HCT116 (cell line): Measurements from ENCODE around the gene MAOB. TPM values are rescaled to one million over a fixed set of nuclear protein-coding genes. Genes with fewer than 3 reads are reported as not detected.

Experiments
- ATAC-seq: fragments of 200-7000 bp; cut with Tn5 transposase; 2 replicates; pipeline ENCODE4 v1.9.1; 2020; ENCODE audit warnings: mild to moderate bottlenecking, moderate library complexity
- BruUV-seq: library from RNA; stranded (reverse); fragments of 400-500 nt; replicated peaks from 2 replicates; lab custom pipeline; 2021; lab: Mats Ljungman, UMichigan
- CTCF ChIA-PET: fragments of 300-600 bp; sonication (Branson Sonifier 250); formaldehyde crosslinking; loops from one replicate; lab custom pipeline; 2021; ENCODE audit warnings: antibody characterized with exemption; lab: Charles Lee
- POLR2A ChIA-PET: fragments of 300-600, 350-600 bp; sonication (Branson Sonifier 250); formaldehyde crosslinking; loops from one replicate; lab custom pipeline; 2021; ENCODE audit warnings: antibody characterized with exemption; lab: Charles Lee
- RAD21 ChIA-PET, 2 experiments: fragments of 300-600 bp; sonication (Branson Sonifier 250); formaldehyde crosslinking; loops; one replicate each; lab custom pipeline; 2023; ENCODE audit warnings: low total read pairs in 2 of 2; ENCODE audit not compliant: uncharacterized antibody in 2 of 2, unreplicated experiment in 2 of 2, low non-redundant PET in 1 of 2; lab: Charles Lee
- DNase-seq: peaks from one replicate; pipeline ENCODE4 v3.0.0-alpha.2; 2010; ENCODE audit warnings: low read depth, low spot score
- H2AFZ ChIP-seq: fragments of 200-600 bp; shearing (Covaris generic), sonication (generic); 2 replicates; pipeline ENCODE4 v1.6.1; 2017; ENCODE audit warnings: low read depth, mixed run types, mixed read lengths, antibody characterized with exemption, low read length; ENCODE audit not compliant: poor library complexity, severe bottlenecking
- H3K27ac ChIP-seq: 2 replicates; pipeline ENCODE4 v1.5.1; 2012; ENCODE audit warnings: low read depth, low read length
- H3K27me3 ChIP-seq: fragments of 200-600 bp; sonication (generic); 2 replicates; pipeline ENCODE4 v1.6.1; 2016; ENCODE audit warnings: mixed run types, low read length, mixed read lengths; ENCODE audit not compliant: insufficient read depth
- H3K36me3 ChIP-seq, 2 experiments: fragments of 200-500 bp in 1 of 2; fragments of 200-600 bp in 1 of 2; sonication (Bioruptor generic) in 1 of 2; sonication (generic) in 1 of 2; 2 replicates each; pipeline versions ENCODE4 v1.5.1 to v1.6.1; 2014 to 2016; ENCODE audit warnings: low read length in 2 of 2, inconsistent platforms in 1 of 2, mixed read lengths in 1 of 2, mixed run types in 1 of 2; ENCODE audit not compliant: insufficient read depth in 2 of 2, control insufficient read depth in 1 of 2
- H3K4me1 ChIP-seq, 2 experiments: fragments of 200-600 bp in 1 of 2; sonication (generic) in 1 of 2; 2 replicates each; pipeline versions ENCODE4 v1.5.1 to v1.6.1; 2012 to 2017; ENCODE audit warnings: low read length in 2 of 2, inconsistent platforms in 1 of 2, mild to moderate bottlenecking in 1 of 2, mixed read lengths in 1 of 2, mixed run types in 1 of 2, moderate library complexity in 1 of 2; ENCODE audit not compliant: insufficient read depth in 2 of 2, control insufficient read depth in 1 of 2
- H3K4me2 ChIP-seq: fragments of 200-600 bp; sonication (generic); 2 replicates; pipeline ENCODE4 v1.6.1; 2017; ENCODE audit warnings: mixed run types, low read length, mixed read lengths
- H3K4me3 ChIP-seq, 2 experiments: fragments of 200-600 bp in 1 of 2; sonication (generic) in 1 of 2; replicated peaks in 1 of 2; 2 replicates each; pipeline ENCODE4 v1.5.1; 2011 to 2016; ENCODE audit warnings: low read length in 2 of 2, control low read depth in 1 of 2, low read depth in 1 of 2, mild to moderate bottlenecking in 1 of 2, mixed read lengths in 1 of 2, mixed run types in 1 of 2
- H3K79me2 ChIP-seq: fragments of 200-600 bp; sonication (generic); 2 replicates; pipeline ENCODE4 v1.6.1; 2017; ENCODE audit warnings: mild to moderate bottlenecking, mixed run types, low read length, moderate library complexity, mixed read lengths; ENCODE audit not compliant: insufficient read depth
- H3K9ac ChIP-seq: fragments of 200-600 bp; sonication (generic); 2 replicates; pipeline ENCODE4 v1.6.1; 2016; ENCODE audit warnings: low read length, mixed read lengths
- H3K9me2 ChIP-seq: fragments of 200-600 bp; sonication (generic), shearing (Covaris generic); 2 replicates; pipeline ENCODE4 v1.6.1; 2017; ENCODE audit warnings: mixed run types, mild to moderate bottlenecking, moderate library complexity; ENCODE audit not compliant: insufficient read depth
- H3K9me3 ChIP-seq, 2 experiments: fragments of 200-500 bp in 1 of 2; fragments of 200-600 bp in 1 of 2; sonication (Bioruptor generic) in 1 of 2; sonication (generic) in 1 of 2; 2 replicates each; pipeline ENCODE4 v1.6.1; 2014 to 2017; ENCODE audit warnings: low read length in 2 of 2, mixed read lengths in 2 of 2, inconsistent platforms in 1 of 2, low read depth in 1 of 2, mild to moderate bottlenecking in 1 of 2, mixed run types in 1 of 2, moderate library complexity in 1 of 2; ENCODE audit not compliant: control insufficient read depth in 1 of 2, insufficient read depth in 1 of 2
- H4K20me1 ChIP-seq: fragments of 200-600 bp; sonication (generic), shearing (Covaris generic); 2 replicates; pipeline ENCODE4 v1.6.1; 2017; ENCODE audit warnings: mixed run types, mild to moderate bottlenecking, moderate library complexity; ENCODE audit not compliant: insufficient read depth
- CBX3 ChIP-seq: IDR thresholded peaks from 2 replicates; pipeline ENCODE4 v1.6.1; 2012; ENCODE audit warnings: low read depth
- CEBPB ChIP-seq: IDR thresholded peaks from 2 replicates; pipeline ENCODE4 v1.6.1; 2012; ENCODE audit warnings: low read depth
- CTCF ChIP-seq, 3 experiments: fragments of 200-600 bp in 1 of 3; sonication (generic) in 1 of 3; IDR thresholded peaks in 2 of 3; conservative IDR thresholded peaks in 1 of 3; 2 replicates each; pipeline ENCODE4 v1.5.1; 2012 to 2017; ENCODE audit warnings: low read depth in 2 of 3, low read length in 2 of 3, antibody characterized with exemption in 1 of 3, borderline replicate concordance in 1 of 3, control low read depth in 1 of 3, mild to moderate bottlenecking in 1 of 3, mixed read lengths in 1 of 3, mixed run types in 1 of 3, moderate library complexity in 1 of 3; ENCODE audit not compliant: insufficient read depth in 1 of 3
- EZH2 ChIP-seq: fragments of 200-600 bp; sonication (generic); IDR thresholded peaks from 2 replicates; pipeline ENCODE4 v1.6.1; 2017; ENCODE audit warnings: antibody characterized with exemption, mixed run types
- JUND ChIP-seq: IDR thresholded peaks from 2 replicates; pipeline ENCODE4 v1.6.1; 2012
- POLR2A ChIP-seq: IDR thresholded peaks from 2 replicates; pipeline ENCODE4 v1.7.0; 2011; ENCODE audit warnings: borderline replicate concordance; ENCODE audit not compliant: insufficient read depth, insufficient read length; ENCODE audit errors: extremely low read depth
- POLR2AphosphoS5 ChIP-seq: IDR thresholded peaks from 2 replicates; pipeline ENCODE4 v1.6.1; 2011; ENCODE audit warnings: mild to moderate bottlenecking, low read depth, low read length, moderate library complexity
- SIN3A ChIP-seq: IDR thresholded peaks from 2 replicates; pipeline ENCODE4 v1.6.1; 2012; ENCODE audit warnings: low read depth
- SRF ChIP-seq: IDR thresholded peaks from 2 replicates; pipeline ENCODE4 v1.6.1; 2012; ENCODE audit warnings: low read depth
- YY1 ChIP-seq: IDR thresholded peaks from 2 replicates; pipeline ENCODE4 v1.6.1; 2011; ENCODE audit warnings: low read length, low read depth, moderate library complexity, mild to moderate bottlenecking; ENCODE audit not compliant: insufficient replicate concordance; ENCODE audit errors: extremely low read depth
- ZFX ChIP-seq: fragments of 450-650 bp; IDR thresholded peaks from 2 replicates; pipeline ENCODE4 v1.6.1; 2017
- intact Hi-C: fragments of 100-400 bp; cut with micrococcal nuclease; formaldehyde crosslinking; loops from 2 replicates; pipeline ENCODE4 v1.10.0; 2022
- total RNA-seq: library from RNA; stranded (reverse); gene quantifications from one replicate; pipeline ENCODE4 v1.2.1, GENCODE V29; 2021; ENCODE audit not compliant: unreplicated experiment
- TF ChIP-seq, protein P1 (sequence below): IDR thresholded peaks from 2 replicates; pipeline ENCODE4 v1.6.1; 2012

MAOB gene
- total RNA-seq, 1 experiment from 2014 or later = 28.2 TPM

DNA sequence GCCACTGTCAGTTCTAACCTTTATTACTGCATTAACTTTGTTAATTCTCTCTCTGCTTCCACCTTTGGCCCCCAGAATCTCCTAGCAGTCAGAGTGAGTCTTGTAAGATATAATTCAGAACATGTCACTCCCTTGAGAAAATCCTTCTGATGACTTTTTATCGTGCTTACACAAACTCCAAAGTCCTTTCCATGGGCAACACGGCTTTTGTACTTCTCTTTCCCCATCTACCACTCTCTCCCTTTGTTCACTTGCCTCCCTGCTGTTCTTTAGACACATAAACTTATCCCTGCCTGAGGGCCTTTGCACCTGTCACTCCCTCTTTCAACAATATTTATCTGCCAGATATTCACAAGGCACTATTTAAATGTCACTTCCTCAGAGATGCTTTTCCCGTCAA, 64.8 kb downstream of the MAOB start:
- Histone ChIP-seq H3K9ac (no peak overlapping the region), H3K27me3 (no peaks in the 10 kb centered on the region), H4K20me1 (no peaks in the 10 kb centered on the region), H3K27ac (no peak overlapping the region), H3K9me2 (no peaks in the 10 kb centered on the region), H3K4me3 (no peak overlapping the region), H3K4me1 (peaks cover 4 to 8% of the 10 kb centered on the region in 2 experiments), H3K4me2 (no peak overlapping the region), H3K36me3 (no peaks in the 10 kb centered on the region), H3K9me3 (no peaks in the 10 kb centered on the region), H3K79me2 (no peaks in the 10 kb centered on the region), H2AFZ (no peak overlapping the region)
- ATAC-seq (no peak), DNase-seq (no peak)
- RAD21 ChIA-PET = no interaction called here
- no TSS peak for BruUV-seq
- CTCF ChIA-PET = no interaction called here
- POLR2A ChIA-PET = no interaction called here
- TF ChIP-seq CBX3 (no peak), CTCF (IDR thresholded peaks at IDR 0.05 in 2 of 3, conservative IDR thresholded peaks at IDR 0.05 in 1 of 3; ENCODE audit: borderline replicate concordance in 1 of 3, insufficient read depth in 1 of 3, low read depth in 2 of 3, low read length in 2 of 3) (no peak), JUND (no peak), SRF (no peak), ZFX (no peak), YY1 (no peak), EZH2 (no peak), POLR2A (no peak), POLR2AphosphoS5 (no peak), SIN3A (no peak), CEBPB (no peak)
- TF ChIP-seq, protein P1, sequence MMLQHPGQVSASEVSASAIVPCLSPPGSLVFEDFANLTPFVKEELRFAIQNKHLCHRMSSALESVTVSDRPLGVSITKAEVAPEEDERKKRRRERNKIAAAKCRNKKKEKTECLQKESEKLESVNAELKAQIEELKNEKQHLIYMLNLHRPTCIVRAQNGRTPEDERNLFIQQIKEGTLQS = no peak
- intact Hi-C loops = no loop called here
